ENCODE results near the gene EZH1.

GRCh38 chr17:42679492-42680330 lies 65.1 kb downstream of the EZH1 start:
- TF ChIP-seq POLR2AphosphoS5 (IDR thresholded peaks at IDR 0.05; ENCODE audit: low read depth, low read length) = no peak
- no peak for TF ChIP-seq TAF1 (IDR thresholded peaks at IDR 0.05; ENCODE audit: borderline replicate concordance, insufficient read depth, low read length)
- no peak for TF ChIP-seq FOXP2 (optimal IDR thresholded peaks at IDR 0.05; ENCODE audit: borderline replicate concordance, extremely low read depth, extremely low read length, insufficient read depth)
